ENCODE measurements around the gene PLIN5.
A peak's percentile ranks its signal among the peaks of the same experiment; 100 is the strongest.

Gene PLIN5

GRCh38 chr19:4577020-4577782 lies 42.2 kb upstream of the PLIN5 start:
- TF ChIP-seq, protein P1, sequence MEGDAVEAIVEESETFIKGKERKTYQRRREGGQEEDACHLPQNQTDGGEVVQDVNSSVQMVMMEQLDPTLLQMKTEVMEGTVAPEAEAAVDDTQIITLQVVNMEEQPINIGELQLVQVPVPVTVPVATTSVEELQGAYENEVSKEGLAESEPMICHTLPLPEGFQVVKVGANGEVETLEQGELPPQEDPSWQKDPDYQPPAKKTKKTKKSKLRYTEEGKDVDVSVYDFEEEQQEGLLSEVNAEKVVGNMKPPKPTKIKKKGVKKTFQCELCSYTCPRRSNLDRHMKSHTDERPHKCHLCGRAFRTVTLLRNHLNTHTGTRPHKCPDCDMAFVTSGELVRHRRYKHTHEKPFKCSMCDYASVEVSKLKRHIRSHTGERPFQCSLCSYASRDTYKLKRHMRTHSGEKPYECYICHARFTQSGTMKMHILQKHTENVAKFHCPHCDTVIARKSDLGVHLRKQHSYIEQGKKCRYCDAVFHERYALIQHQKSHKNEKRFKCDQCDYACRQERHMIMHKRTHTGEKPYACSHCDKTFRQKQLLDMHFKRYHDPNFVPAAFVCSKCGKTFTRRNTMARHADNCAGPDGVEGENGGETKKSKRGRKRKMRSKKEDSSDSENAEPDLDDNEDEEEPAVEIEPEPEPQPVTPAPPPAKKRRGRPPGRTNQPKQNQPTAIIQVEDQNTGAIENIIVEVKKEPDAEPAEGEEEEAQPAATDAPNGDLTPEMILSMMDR (IDR thresholded peaks at IDR 0.05): no peak
- Mint-ChIP-seq H3K27me3 (ENCODE audit: low read depth, poor library complexity) (peaks cover 47% of the 10 kb centered on the region), H3K4me3 (no peak overlapping the region), H3K4me1 (peaks cover 36% of the 10 kb centered on the region), H3K36me3 (ENCODE audit: low read depth) (no peaks in the 10 kb centered on the region), H3K9me3 (no peaks in the 10 kb centered on the region), H3K27ac (peak overlapping the region; percentile 27)
- no peak for DNase-seq

DNA sequence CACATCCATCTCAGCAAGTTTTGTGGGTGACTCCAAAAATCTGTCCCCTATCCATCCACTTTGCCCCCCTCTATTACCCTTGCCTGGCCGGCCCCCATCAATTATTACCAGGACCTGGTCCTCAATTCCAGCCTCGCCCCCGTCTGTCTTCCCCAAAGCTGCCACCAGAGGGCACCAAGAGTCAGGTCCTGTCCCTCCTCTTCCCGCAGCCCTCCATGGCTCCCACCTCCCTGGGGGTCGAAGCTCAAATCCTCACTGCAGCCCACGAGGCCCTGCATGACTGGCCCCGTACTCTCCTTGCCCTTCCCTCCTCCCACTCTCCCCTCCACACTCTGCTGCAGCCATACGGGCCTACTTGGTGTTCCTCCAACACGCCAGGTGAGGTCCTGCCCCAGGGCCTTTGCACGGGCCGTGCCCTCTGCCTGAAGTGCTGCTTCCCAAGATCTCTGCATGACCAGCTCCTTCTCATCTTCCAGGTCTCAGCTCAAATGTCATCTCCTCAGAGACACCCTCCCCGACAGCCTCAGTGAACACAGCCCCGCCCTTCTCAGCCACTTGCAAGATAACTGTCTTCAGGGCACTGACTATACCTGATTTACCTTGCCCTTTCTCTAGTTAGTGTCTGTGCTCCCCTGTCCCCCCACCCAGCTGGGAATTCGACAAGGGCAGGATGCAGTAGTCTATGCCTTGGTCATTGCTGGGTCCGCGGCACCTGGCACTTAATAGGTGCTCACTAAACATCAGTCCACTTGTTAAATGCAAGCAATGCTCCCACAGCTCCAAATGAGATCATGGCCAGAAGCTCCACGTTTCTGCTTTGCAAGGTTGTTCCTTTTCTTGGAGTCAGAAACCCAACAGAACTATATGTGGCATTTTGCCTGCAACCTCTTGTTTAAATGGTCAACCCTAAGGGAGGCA lies 41.3 kb upstream of the PLIN5 start:
- H3K9me3 Mint-ChIP-seq: no peaks in the 10 kb centered on the region
- H3K27ac Mint-ChIP-seq: peak overlapping the region; percentile 43
- peak; percentile 86 for DNase-seq
- no peak overlapping the region for H3K4me3 Mint-ChIP-seq
- peaks cover 30% of the 10 kb centered on the region for H3K4me1 Mint-ChIP-seq
- TF ChIP-seq, protein P1 (IDR thresholded peaks at IDR 0.05): peak; percentile 58
- no peaks in the 10 kb centered on the region for H3K36me3 Mint-ChIP-seq (ENCODE audit: low read depth)
- peaks cover 42% of the 10 kb centered on the region for H3K27me3 Mint-ChIP-seq (ENCODE audit: low read depth, poor library complexity)

DNA sequence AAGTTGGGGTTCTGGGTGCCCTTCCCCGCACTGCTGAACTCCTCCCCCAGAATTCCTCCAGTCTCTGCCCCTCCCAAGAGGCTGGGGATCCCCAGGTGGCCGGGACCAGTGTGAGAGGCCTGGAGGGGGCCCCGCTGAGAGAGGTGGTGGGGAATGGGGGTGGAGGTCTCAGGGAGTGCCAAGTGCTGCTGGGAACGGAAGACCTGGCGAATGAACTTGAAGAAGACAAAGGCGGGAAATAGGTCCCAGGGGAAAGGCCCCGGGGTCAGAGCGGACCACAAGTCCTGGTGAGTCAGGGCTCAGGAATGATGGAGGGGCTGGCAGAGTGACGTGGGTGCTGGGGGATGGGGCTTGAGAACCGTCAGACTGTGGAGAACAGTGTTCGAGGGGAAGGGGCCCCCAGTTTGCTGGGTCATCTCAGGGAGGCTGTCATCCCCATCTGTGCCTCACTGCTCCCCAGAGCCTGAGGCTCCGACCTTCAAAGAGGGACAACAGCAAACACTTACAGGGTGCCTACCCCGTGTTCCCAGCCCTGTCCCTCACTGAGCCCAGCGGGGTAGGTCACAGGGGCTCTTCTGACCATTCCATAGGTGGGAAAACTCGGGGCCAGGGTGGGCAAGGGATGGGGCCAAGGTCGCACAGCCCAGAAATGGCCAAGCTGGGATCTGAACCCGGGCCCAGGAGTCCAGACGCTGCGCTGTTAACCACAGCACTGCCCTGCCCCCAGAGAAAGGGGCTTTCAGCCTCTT lies 40.4 kb upstream of the PLIN5 start:
- TF ChIP-seq, protein P1 (IDR thresholded peaks at IDR 0.05): no peak
- peak; percentile 80 for DNase-seq
- Mint-ChIP-seq H3K4me3 (no peak overlapping the region), H3K27ac (peak overlapping the region; percentile 43), H3K9me3 (no peaks in the 10 kb centered on the region), H3K27me3 (ENCODE audit: low read depth, poor library complexity) (peaks cover 35% of the 10 kb centered on the region), H3K4me1 (peaks cover 35% of the 10 kb centered on the region), H3K36me3 (ENCODE audit: low read depth) (no peaks in the 10 kb centered on the region)

- Mint-ChIP-seq H3K27ac (no peak overlapping the region), H3K9me3 (no peaks in the 10 kb centered on the region)
- TF ChIP-seq, protein P1 (IDR thresholded peaks at IDR 0.05): no peak
Measured at GRCh38 chr19:4573682-4574081, 38.7 kb upstream of the PLIN5 start.

GRCh38 chr19:4571305-4571917 lies 36.4 kb upstream of the PLIN5 start:
- no peak overlapping the region for H3K27ac Mint-ChIP-seq
- H3K4me1 Mint-ChIP-seq: peaks cover 32% of the 10 kb centered on the region
- DNase-seq: no peak
- TF ChIP-seq, protein P1 (IDR thresholded peaks at IDR 0.05): no peak
- H3K4me3 Mint-ChIP-seq: no peak overlapping the region
- no peaks in the 10 kb centered on the region for H3K36me3 Mint-ChIP-seq (ENCODE audit: low read depth)
- peaks cover 17% of the 10 kb centered on the region for H3K27me3 Mint-ChIP-seq (ENCODE audit: low read depth, poor library complexity)
- H3K9me3 Mint-ChIP-seq: no peaks in the 10 kb centered on the region

More at GRCh38 chr19:4573682-4574081, 38.7 kb upstream of the PLIN5 start:
- no peak overlapping the region for H3K4me3 Mint-ChIP-seq
- peaks cover 24% of the 10 kb centered on the region for H3K27me3 Mint-ChIP-seq (ENCODE audit: low read depth, poor library complexity)
- no peaks in the 10 kb centered on the region for H3K36me3 Mint-ChIP-seq (ENCODE audit: low read depth)
- DNase-seq: no peak
- peaks cover 37% of the 10 kb centered on the region for H3K4me1 Mint-ChIP-seq
